ENCODE results near the gene SDK2. TPM values are rescaled to one million over a fixed set of nuclear protein-coding genes. Genes with fewer than 3 reads are reported as not detected.

SDK2 gene
- total and polyA plus RNA-seq, 2 of the 8 experiments (the other 6 are each of a cell fraction or from before 2014, with no cell fraction given): 3.9 to 4.1 TPM

- Histone ChIP-seq H3K79me1 (ENCODE audit: low read depth, low read length) (no peaks in the 10 kb centered on the region), H3K79me2 (ENCODE audit: control insufficient read depth in 1 of 2, insufficient read depth in 2 of 2, low read length in 2 of 2) (no peaks in the 10 kb centered on the region), H3K4me1 (replicated peaks in 1 of 4; ENCODE audit: control insufficient read depth in 3 of 4, insufficient read depth in 4 of 4, low read length in 3 of 4) (peaks cover 6 to 34% (median 23%) of the 10 kb centered on the region in 4 experiments), H3K4ac (replicated peaks; ENCODE audit: insufficient read length, low read depth, low read length) (no peak overlapping the region), H3K4me2 (ENCODE audit: insufficient read depth in 1 of 2, low read depth in 2 of 2, low read length in 2 of 2) (no peak overlapping the region), H3K14ac (ENCODE audit: insufficient read length) (no peak overlapping the region), H3K23me2 (ENCODE audit: low read depth, low read length) (no peaks in the 10 kb centered on the region), H3K23ac (ENCODE audit: insufficient read length) (no peak overlapping the region), H2BK120ac (replicated peaks; ENCODE audit: low read depth, low read length) (no peak overlapping the region), H2BK12ac (ENCODE audit: low read depth, low read length) (peak overlapping the region; percentile 56; the same call in 1 of the 2 replicates), H3K9me3 (ENCODE audit: insufficient read depth in 2 of 2, low read depth in 1 of 2, low read length in 1 of 2) (no peaks in the 10 kb centered on the region), H3K56ac (replicated peaks; ENCODE audit: insufficient read length, low read depth, low read length) (no peak overlapping the region), H2BK5ac (ENCODE audit: low read depth, low read length) (peak overlapping the region; percentile 66; the same call in 1 of the 2 replicates), H2AFZ (ENCODE audit: low read length) (no peak overlapping the region), H4K20me1 (replicated peaks in 1 of 2; ENCODE audit: control insufficient read depth in 1 of 2, insufficient read depth in 2 of 2, low read length in 2 of 2) (no peaks in the 10 kb centered on the region), H3K27me3 (replicated peaks in 1 of 4; ENCODE audit: control insufficient read depth in 3 of 4, extremely low read depth in 1 of 4, insufficient read depth in 3 of 4, low read length in 3 of 4) (no peaks in the 10 kb centered on the region; a peak in 1 of 7 replicates), H3K9ac (replicated peaks in 1 of 4; ENCODE audit: extremely low read depth in 1 of 4, low read depth in 3 of 4, low read length in 3 of 4) (no peak overlapping the region), H3K18ac (ENCODE audit: extremely low read depth, low read length) (no peak overlapping the region), H4K91ac (replicated peaks; ENCODE audit: insufficient read length, low read length) (peak overlapping the region; percentile 14), H3K4me3 (ENCODE audit: extremely low read depth in 1 of 4, insufficient read depth in 2 of 4, low read depth in 3 of 4, low read length in 4 of 4) (no peak overlapping the region), H3K36me3 (ENCODE audit: control insufficient read depth in 2 of 4, insufficient read depth in 4 of 4, low read length in 3 of 4) (no peaks in the 10 kb centered on the region), H2AK5ac (ENCODE audit: low read depth, low read length) (0 out of 2 replicates have a peak overlapping the region, but pooled peaks have one; percentile 5), H3K27ac (ENCODE audit: low read depth, low read length) (no peak overlapping the region), H2BK20ac (ENCODE audit: low read length) (peak overlapping the region; percentile 89), H4K5ac (ENCODE audit: insufficient read length, low read depth, low read length) (no peak overlapping the region), H2BK15ac (ENCODE audit: low read length) (peak overlapping the region; percentile 48; the same call in 1 of the 2 replicates), H4K8ac (ENCODE audit: extremely low read depth, insufficient read depth, low read length) (peak overlapping the region; percentile 54; the same call in 1 of the 2 replicates)
- FAIRE-seq (no peak), DNase-seq (ENCODE audit: low read depth in 1 of 2, low spot score in 2 of 2) (no peak)
- CTCF ChIA-PET (ENCODE audit: partially characterized antibody): interaction anchor here (0.9 to 3.5 kb wide), 22 partner anchors 8 to 158 kb away, joined by 3 to 13 read pairs (median 4); no protein-coding TSS in a partner anchor
- POLR2A ChIA-PET (ENCODE audit: partially characterized antibody): interaction anchor here (0.9 to 1.2 kb wide), 3 partner anchors 9 to 24 kb away, joined by 3 to 4 read pairs (median 3); no protein-coding TSS in a partner anchor
- WGBS, 2 experiments (ENCODE audit: extremely low coverage in 1 of 2, insufficient coverage in 1 of 2, insufficient read length in 1 of 2, insufficient replicate concordance in 2 of 2, low coverage in 1 of 2, low lambda C conversion rate in 2 of 2, missing lambda C conversion rate in 1 of 2): 67% methylated on average over 19 of the region's 19 CpGs; no CpG with 5 or more reads in 1 of the 2 experiments
- TF ChIP-seq NANOG (IDR thresholded peaks at IDR 0.05; ENCODE audit: insufficient read depth, low read depth, low read length, poor library complexity, severe bottlenecking): no peak
- TF ChIP-seq TBP (IDR thresholded peaks at IDR 0.05; ENCODE audit: low read depth, low read length): no peak
- no peak for TF ChIP-seq GABPA (IDR thresholded peaks at IDR 0.05; ENCODE audit: borderline replicate concordance, insufficient read depth, low read length)
- peak; percentile 60 to 64 (median 63) for TF ChIP-seq CTCF (IDR thresholded peaks at IDR 0.05; ENCODE audit: control extremely low read depth in 1 of 3, insufficient read depth in 1 of 3, low read depth in 1 of 3, low read length in 3 of 3)
- TF ChIP-seq SP1 (IDR thresholded peaks at IDR 0.05; ENCODE audit: low read depth, low read length): no peak
- peak; percentile 33 to 52; a peak in 3 of 4 replicates for TF ChIP-seq RAD21 (IDR thresholded peaks at IDR 0.05 in 1 of 2, conservative IDR thresholded peaks at IDR 0.05 in 1 of 2; ENCODE audit: low read depth in 2 of 2, low read length in 2 of 2)
These were observed 296.0 kb downstream of the SDK2 start for GRCh38 chr17:73348018-73348828.
